Endothelial cell of umbilical vein (primary cell): ENCODE measurements around the gene FBLN2.

Source experiments
- EZH2 ChIP-seq: IDR thresholded peaks from 2 replicates; pipeline ENCODE4 v1.6.1; 2012; ENCODE audit warnings: borderline replicate concordance, low read depth, mild to moderate bottlenecking, moderate library complexity, low read length, inconsistent platforms; ENCODE audit not compliant: severe bottlenecking
- FOS ChIP-seq: IDR thresholded peaks from 2 replicates; pipeline ENCODE4 v1.6.1; 2011; ENCODE audit warnings: mild to moderate bottlenecking, low read length, moderate library complexity, borderline replicate concordance; ENCODE audit not compliant: insufficient read depth
- JUN ChIP-seq: IDR thresholded peaks from 2 replicates; pipeline ENCODE4 v1.6.1; 2011; ENCODE audit warnings: borderline replicate concordance, low read depth; ENCODE audit not compliant: insufficient read length, insufficient read depth
- MYC ChIP-seq: IDR thresholded peaks from one replicate; pipeline ENCODE4 v1.6.1; 2011; ENCODE audit warnings: mild to moderate bottlenecking, low read depth, low read length
- POLR2A ChIP-seq: IDR thresholded peaks from 2 replicates; pipeline ENCODE4 v1.6.1; 2012; ENCODE audit warnings: low read depth, mild to moderate bottlenecking, control low read depth, low read length
- POLR2AphosphoS5 ChIP-seq: IDR thresholded peaks from 2 replicates; pipeline ENCODE4 v1.6.1; 2012; ENCODE audit warnings: low read depth, mild to moderate bottlenecking, control low read depth, low read length, moderate library complexity; ENCODE audit not compliant: insufficient read depth
- TF ChIP-seq, protein P1 (sequence below), 2 donors: IDR thresholded peaks; 1 replicate in 1 of 2; 2 replicates in 1 of 2; pipeline ENCODE4 v1.5.1; 2011; ENCODE audit warnings: low read length in 2 of 2, mild to moderate bottlenecking in 2 of 2, moderate library complexity in 2 of 2, control low read depth in 1 of 2, inconsistent platforms in 1 of 2, low read depth in 1 of 2; ENCODE audit not compliant: insufficient read depth in 1 of 2; ENCODE audit errors: extremely low read depth in 1 of 2
- TF ChIP-seq, protein P2 (sequence below): IDR thresholded peaks from 2 replicates; pipeline ENCODE4 v1.6.1; 2011; ENCODE audit not compliant: insufficient read depth, insufficient read length

DNA sequence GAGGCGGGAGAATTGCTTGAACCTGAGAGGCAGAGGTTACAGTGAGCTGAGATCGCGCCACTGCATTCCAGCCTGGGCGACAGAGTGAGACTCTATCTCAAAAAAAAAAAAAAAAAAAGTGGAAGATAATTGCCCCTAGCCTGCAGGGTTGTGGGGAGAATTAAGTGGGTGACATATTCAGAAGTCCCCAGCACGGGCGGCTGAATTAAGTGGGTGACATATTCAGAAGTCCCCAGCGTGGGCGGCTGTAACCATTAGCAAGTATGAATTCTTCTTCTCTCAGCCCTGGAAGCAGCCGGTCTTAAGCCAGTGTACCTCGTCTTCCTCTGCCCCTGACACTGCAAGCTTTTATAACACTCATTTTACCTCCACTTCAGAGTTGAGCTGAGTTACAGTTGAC lies 44.7 kb downstream of the FBLN2 start:
- TF ChIP-seq, protein P1, sequence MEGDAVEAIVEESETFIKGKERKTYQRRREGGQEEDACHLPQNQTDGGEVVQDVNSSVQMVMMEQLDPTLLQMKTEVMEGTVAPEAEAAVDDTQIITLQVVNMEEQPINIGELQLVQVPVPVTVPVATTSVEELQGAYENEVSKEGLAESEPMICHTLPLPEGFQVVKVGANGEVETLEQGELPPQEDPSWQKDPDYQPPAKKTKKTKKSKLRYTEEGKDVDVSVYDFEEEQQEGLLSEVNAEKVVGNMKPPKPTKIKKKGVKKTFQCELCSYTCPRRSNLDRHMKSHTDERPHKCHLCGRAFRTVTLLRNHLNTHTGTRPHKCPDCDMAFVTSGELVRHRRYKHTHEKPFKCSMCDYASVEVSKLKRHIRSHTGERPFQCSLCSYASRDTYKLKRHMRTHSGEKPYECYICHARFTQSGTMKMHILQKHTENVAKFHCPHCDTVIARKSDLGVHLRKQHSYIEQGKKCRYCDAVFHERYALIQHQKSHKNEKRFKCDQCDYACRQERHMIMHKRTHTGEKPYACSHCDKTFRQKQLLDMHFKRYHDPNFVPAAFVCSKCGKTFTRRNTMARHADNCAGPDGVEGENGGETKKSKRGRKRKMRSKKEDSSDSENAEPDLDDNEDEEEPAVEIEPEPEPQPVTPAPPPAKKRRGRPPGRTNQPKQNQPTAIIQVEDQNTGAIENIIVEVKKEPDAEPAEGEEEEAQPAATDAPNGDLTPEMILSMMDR (IDR thresholded peaks at IDR 0.05; ENCODE audit: extremely low read depth in 1 of 2, insufficient read depth in 1 of 2, low read depth in 1 of 2, low read length in 2 of 2): no peak
- TF ChIP-seq EZH2: no peak
- TF ChIP-seq FOS: no peak
- TF ChIP-seq, protein P2, sequence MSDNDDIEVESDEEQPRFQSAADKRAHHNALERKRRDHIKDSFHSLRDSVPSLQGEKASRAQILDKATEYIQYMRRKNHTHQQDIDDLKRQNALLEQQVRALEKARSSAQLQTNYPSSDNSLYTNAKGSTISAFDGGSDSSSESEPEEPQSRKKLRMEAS: no peak
- no peak for TF ChIP-seq POLR2A
- no peak for TF ChIP-seq MYC
- TF ChIP-seq JUN: no peak
- TF ChIP-seq POLR2AphosphoS5: no peak
